OCI-LY7 (cell line): Measurements from ENCODE around the gene LRRC1.

Experiments used
- CTCF ChIP-seq: fragments of 200-600 bp; sonication (generic); conservative IDR thresholded peaks from 2 replicates; pipeline ENCODE4 v1.5.1; 2014; ENCODE audit warnings: mild to moderate bottlenecking, antibody characterized with exemption, low read length, moderate library complexity, mixed read lengths
- EZH2phosphoT487 ChIP-seq: fragments of 200-600 bp; sonication (generic); IDR thresholded peaks from 2 replicates; pipeline ENCODE4 v1.6.1; 2018; ENCODE audit warnings: low read depth, borderline replicate concordance, mild to moderate bottlenecking, mixed run types, antibody characterized with exemption, low read length, moderate library complexity, mixed read lengths

GRCh38 chr6:53797304-53797703, 2.5 kb downstream of the LRRC1 start:
- TF ChIP-seq CTCF (no peak), EZH2phosphoT487 (no peak)
